CD14-positive monocyte (primary cell): ENCODE data around the gene CEACAM7. TPM values are rescaled to one million over a fixed set of nuclear protein-coding genes. Genes with fewer than 3 reads are reported as not detected.

Experiments
- DNase-seq, 3 donors: peaks; one replicate each; pipeline ENCODE4 v3.0.0-alpha.2; 2011 to 2022
- H2AFZ ChIP-seq: 2 replicates; pipeline ENCODE4 v1.6.0; 2012; ENCODE audit warnings: mild to moderate bottlenecking, low read depth, low read length, inconsistent platforms; ENCODE audit not compliant: insufficient read depth, poor library complexity, severe bottlenecking
- H3K27ac ChIP-seq, 2 donors: 1 replicate in 1 of 2; 2 replicates in 1 of 2; pipeline ENCODE4 v1.5.1; 2012 to 2013; ENCODE audit warnings: low read length in 2 of 2, control low read depth in 1 of 2, inconsistent platforms in 1 of 2, low read depth in 1 of 2, mild to moderate bottlenecking in 1 of 2
- H3K27me3 ChIP-seq, 2 donors: one replicate each; pipeline versions ENCODE4 v1.6.0 to v1.6.1; 2011 to 2013; ENCODE audit warnings: low read length in 2 of 2; ENCODE audit not compliant: control insufficient read depth in 2 of 2, insufficient read depth in 2 of 2
- H3K36me3 ChIP-seq, 2 donors: replicated peaks in 1 of 2; 1 replicate in 1 of 2; 2 replicates in 1 of 2; pipeline versions ENCODE4 v1.5.1 to v1.6.1; 2012 to 2013; ENCODE audit warnings: low read length in 2 of 2, control low read depth in 1 of 2, inconsistent platforms in 1 of 2, mild to moderate bottlenecking in 1 of 2; ENCODE audit not compliant: insufficient read depth in 2 of 2, control insufficient read depth in 1 of 2
- H3K4me1 ChIP-seq, 2 donors: 1 replicate in 1 of 2; 2 replicates in 1 of 2; pipeline versions ENCODE4 v1.5.1 to v1.6.1; 2012 to 2013; ENCODE audit warnings: low read length in 2 of 2, control low read depth in 1 of 2, inconsistent platforms in 1 of 2, mild to moderate bottlenecking in 1 of 2, moderate library complexity in 1 of 2; ENCODE audit not compliant: insufficient read depth in 2 of 2, control insufficient read depth in 1 of 2
- H3K4me2 ChIP-seq: replicated peaks from 2 replicates; pipeline ENCODE3; 2012; ENCODE audit warnings: low read length, moderate library complexity, mild to moderate bottlenecking; ENCODE audit not compliant: poor library complexity, severe bottlenecking; ENCODE audit errors: extremely low read depth
- H3K4me3 ChIP-seq, 3 experiments: fragments of 200-600 bp in 1 of 3; sonication (generic) in 1 of 3; replicated peaks in 1 of 3; 1 replicate in 2 of 3; 2 replicates in 1 of 3; pipeline ENCODE4 v1.5.1; 2011 to 2013; ENCODE audit warnings: low read length in 3 of 3, mild to moderate bottlenecking in 3 of 3, control low read depth in 2 of 3, low read depth in 2 of 3, inconsistent platforms in 1 of 3, moderate library complexity in 1 of 3
- H3K79me2 ChIP-seq: 2 replicates; pipeline ENCODE4 v1.6.0; 2012; ENCODE audit warnings: mild to moderate bottlenecking, control low read depth, inconsistent platforms, low read length, moderate library complexity; ENCODE audit not compliant: insufficient read depth
- H3K9ac ChIP-seq: 2 replicates; pipeline ENCODE4 v1.6.0; 2017; ENCODE audit warnings: low read length, mild to moderate bottlenecking; ENCODE audit not compliant: insufficient read depth, poor library complexity, severe bottlenecking
- H3K9me3 ChIP-seq, 2 donors: replicated peaks in 1 of 2; 1 replicate in 1 of 2; 2 replicates in 1 of 2; pipeline versions ENCODE4 v1.5.1 to v1.6.1; 2012 to 2013; ENCODE audit warnings: low read length in 2 of 2, control low read depth in 1 of 2; ENCODE audit not compliant: control insufficient read depth in 1 of 2, insufficient read depth in 1 of 2
- H4K20me1 ChIP-seq: 2 replicates; pipeline ENCODE4 v1.6.0; 2012; ENCODE audit warnings: mild to moderate bottlenecking, low read length, control low read depth, moderate library complexity; ENCODE audit not compliant: insufficient read depth
- H3K27ac Mint-ChIP-seq, 7 donors: one replicate each; pipeline ENCODE4 v1.8.0; 2020; ENCODE audit warnings: mild to moderate bottlenecking in 7 of 7, mixed read lengths in 7 of 7, moderate library complexity in 6 of 7, inconsistent platforms in 2 of 7
- H3K27me3 Mint-ChIP-seq, 3 donors: one replicate each; pipeline ENCODE4 v1.8.0; 2021 to 2022; ENCODE audit warnings: low read depth in 3 of 3, mild to moderate bottlenecking in 3 of 3, mixed read lengths in 3 of 3, moderate library complexity in 3 of 3, inconsistent platforms in 1 of 3
- H3K36me3 Mint-ChIP-seq, 2 donors: one replicate each; pipeline ENCODE4 v1.8.0; 2020; ENCODE audit warnings: mixed read lengths in 2 of 2, inconsistent platforms in 1 of 2, mild to moderate bottlenecking in 1 of 2
- H3K4me1 Mint-ChIP-seq: one replicate; pipeline ENCODE4 v1.8.0; 2020; ENCODE audit warnings: mild to moderate bottlenecking, mixed read lengths
- H3K4me3 Mint-ChIP-seq, 2 donors: one replicate each; pipeline ENCODE4 v1.8.0; 2020; ENCODE audit warnings: mild to moderate bottlenecking in 2 of 2, mixed read lengths in 2 of 2, moderate library complexity in 1 of 2
- H3K9me3 Mint-ChIP-seq, 7 donors: one replicate each; pipeline ENCODE4 v1.8.0; 2020 to 2022; ENCODE audit warnings: mixed read lengths in 7 of 7, mild to moderate bottlenecking in 6 of 7, moderate library complexity in 6 of 7, inconsistent platforms in 2 of 7
- WGBS: methylation state at CpG from one replicate; pipeline ENCODE4 v1.1.5; 2013; ENCODE audit warnings: missing lambda C conversion rate; ENCODE audit not compliant: insufficient coverage; 5-methylcytosine and 5-hydroxymethylcytosine counted together
- intact Hi-C, 2 donors: fragments of 100-400 bp; cut with micrococcal nuclease; formaldehyde crosslinking; loops; one replicate each; pipeline versions ENCODE4 v1.15.0 to v1.15.1; 2023
- polyA plus RNA-seq, 3 donors: library from polyadenylated mRNA; depleted of rRNA in 1 of 3; unstranded in 2 of 3; stranded (reverse) in 1 of 3; fragments of 300-500 nt in 2 of 3; fragments of >200 nt in 1 of 3; fragmentation: Illumina TruSeq in 2 of 3; gene quantifications; 1 replicate in 2 of 3; 2 replicates in 1 of 3; pipeline ENCODE4 v1.2.3, GENCODE V29; 2012 to 2021
- TF ChIP-seq, protein P1 (sequence below): fragments of 200-600 bp; IDR thresholded peaks from one replicate; pipeline ENCODE4 v1.8.0; 2022; ENCODE audit warnings: antibody characterized with exemption, mild to moderate bottlenecking

The CEACAM7 gene
- polyA plus RNA-seq, 3 donors = not detected

DNA sequence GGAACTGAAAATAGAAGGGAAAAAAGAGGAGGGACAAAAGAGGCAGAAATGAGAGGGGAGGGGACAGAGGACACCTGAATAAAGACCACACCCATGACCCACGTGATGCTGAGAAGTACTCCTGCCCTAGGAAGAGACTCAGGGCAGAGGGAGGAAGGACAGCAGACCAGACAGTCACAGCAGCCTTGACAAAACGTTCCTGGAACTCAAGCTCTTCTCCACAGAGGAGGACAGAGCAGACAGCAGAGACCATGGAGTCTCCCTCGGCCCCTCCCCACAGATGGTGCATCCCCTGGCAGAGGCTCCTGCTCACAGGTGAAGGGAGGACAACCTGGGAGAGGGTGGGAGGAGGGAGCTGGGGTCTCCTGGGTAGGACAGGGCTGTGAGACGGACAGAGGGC, 20.4 kb upstream of the CEACAM7 start, which contains the start of gene CEACAM5:
Gene CEACAM5 (plus strand): TSS at position 146 of the 400 bp plus-strand sequence. CDS start 106 bp downstream, at position 252.
- H3K4me2 ChIP-seq = no peak within 1 kb of the TSS
- Mint-ChIP-seq H3K27ac (no peak within 1 kb of the TSS), H3K9me3 (no peaks in the 10 kb centered on the region), H3K4me1 (peaks cover 5% of the 10 kb centered on the region), H3K4me3 (no peak within 1 kb of the TSS), H3K27me3 (peaks cover 13 to 27% (median 21%) of the 10 kb centered on the region in 3 donors), H3K36me3 (no peaks in the 10 kb centered on the region)
- H3K9me3 ChIP-seq = no peaks in the 10 kb centered on the region
- no peaks in the 10 kb centered on the region for H4K20me1 ChIP-seq
- H3K9ac ChIP-seq = no peak within 1 kb of the TSS
- H3K36me3 ChIP-seq = no peaks in the 10 kb centered on the region
- TF ChIP-seq, protein P1, sequence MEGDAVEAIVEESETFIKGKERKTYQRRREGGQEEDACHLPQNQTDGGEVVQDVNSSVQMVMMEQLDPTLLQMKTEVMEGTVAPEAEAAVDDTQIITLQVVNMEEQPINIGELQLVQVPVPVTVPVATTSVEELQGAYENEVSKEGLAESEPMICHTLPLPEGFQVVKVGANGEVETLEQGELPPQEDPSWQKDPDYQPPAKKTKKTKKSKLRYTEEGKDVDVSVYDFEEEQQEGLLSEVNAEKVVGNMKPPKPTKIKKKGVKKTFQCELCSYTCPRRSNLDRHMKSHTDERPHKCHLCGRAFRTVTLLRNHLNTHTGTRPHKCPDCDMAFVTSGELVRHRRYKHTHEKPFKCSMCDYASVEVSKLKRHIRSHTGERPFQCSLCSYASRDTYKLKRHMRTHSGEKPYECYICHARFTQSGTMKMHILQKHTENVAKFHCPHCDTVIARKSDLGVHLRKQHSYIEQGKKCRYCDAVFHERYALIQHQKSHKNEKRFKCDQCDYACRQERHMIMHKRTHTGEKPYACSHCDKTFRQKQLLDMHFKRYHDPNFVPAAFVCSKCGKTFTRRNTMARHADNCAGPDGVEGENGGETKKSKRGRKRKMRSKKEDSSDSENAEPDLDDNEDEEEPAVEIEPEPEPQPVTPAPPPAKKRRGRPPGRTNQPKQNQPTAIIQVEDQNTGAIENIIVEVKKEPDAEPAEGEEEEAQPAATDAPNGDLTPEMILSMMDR = no peak
- H3K4me3 ChIP-seq = no peak within 1 kb of the TSS
- DNase-seq = no peak
- H3K27ac ChIP-seq = no peak within 1 kb of the TSS
- H3K27me3 ChIP-seq = peaks cover 0 to 4% of the 10 kb centered on the region in 2 donors
- H2AFZ ChIP-seq = no peak within 1 kb of the TSS
- no peaks in the 10 kb centered on the region for H3K79me2 ChIP-seq
- intact Hi-C loops = loop anchor here in 1 of 2 donors (5.0 kb wide), 1 partner anchor 39 kb away; no protein-coding TSS in a partner anchor
- peaks cover 0 to 3% of the 10 kb centered on the region in 2 donors for H3K4me1 ChIP-seq
- 100% methylated on average over 1 of the region's 4 CpGs for WGBS

DNA sequence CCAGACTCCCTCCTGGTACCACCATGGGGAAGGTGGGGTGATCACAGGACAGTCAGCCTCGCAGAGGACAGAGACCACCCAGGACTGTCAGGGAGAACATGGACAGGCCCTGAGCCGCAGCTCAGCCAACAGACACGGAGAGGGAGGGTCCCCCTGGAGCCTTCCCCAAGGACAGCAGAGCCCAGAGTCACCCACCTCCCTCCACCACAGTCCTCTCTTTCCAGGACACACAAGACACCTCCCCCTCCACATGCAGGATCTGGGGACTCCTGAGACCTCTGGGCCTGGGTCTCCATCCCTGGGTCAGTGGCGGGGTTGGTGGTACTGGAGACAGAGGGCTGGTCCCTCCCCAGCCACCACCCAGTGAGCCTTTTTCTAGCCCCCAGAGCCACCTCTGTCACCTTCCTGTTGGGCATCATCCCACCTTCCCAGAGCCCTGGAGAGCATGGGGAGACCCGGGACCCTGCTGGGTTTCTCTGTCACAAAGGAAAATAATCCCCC, 19.9 kb upstream of the CEACAM7 start:
- TF ChIP-seq, protein P1 = no peak
- H4K20me1 ChIP-seq = no peaks in the 10 kb centered on the region
- H3K36me3 ChIP-seq = no peaks in the 10 kb centered on the region
- no peaks in the 10 kb centered on the region for H3K9me3 Mint-ChIP-seq
- peaks cover 0 to 4% of the 10 kb centered on the region in 2 donors for H3K27me3 ChIP-seq
- no peak overlapping the region for H2AFZ ChIP-seq
- peaks cover 0 to 3% of the 10 kb centered on the region in 2 donors for H3K4me1 ChIP-seq
- peaks cover 5% of the 10 kb centered on the region for H3K4me1 Mint-ChIP-seq
- H3K4me2 ChIP-seq = no peak overlapping the region
- no peak overlapping the region for H3K9ac ChIP-seq
- H3K27me3 Mint-ChIP-seq = peaks cover 8 to 27% (median 21%) of the 10 kb centered on the region in 3 donors
- no peak overlapping the region for H3K27ac ChIP-seq
- H3K27ac Mint-ChIP-seq = no peak overlapping the region
- H3K79me2 ChIP-seq = no peaks in the 10 kb centered on the region
- intact Hi-C loops = loop anchor here in 1 of 2 donors (5.0 kb wide), 1 partner anchor 39 kb away; no protein-coding TSS in a partner anchor
- H3K4me3 Mint-ChIP-seq = no peak overlapping the region
- H3K4me3 ChIP-seq = no peak overlapping the region
- no peak for DNase-seq
- H3K9me3 ChIP-seq = no peaks in the 10 kb centered on the region
- no peaks in the 10 kb centered on the region for H3K36me3 Mint-ChIP-seq
- WGBS = 76% methylated on average over 4 of the region's 5 CpGs
